Body of pancreas (tissue), 4 donors: ENCODE data around the gene TMEM240.

Experiments
- CTCF ChIP-seq, 7 experiments: fragments of 450-650 bp in 4 of 7; fragments of 200-600 bp in 3 of 7; sonication (generic) in 3 of 7; IDR thresholded peaks; one replicate each; pipeline ENCODE4 v1.5.1; 2016 to 2019; ENCODE audit warnings: antibody characterized with exemption in 7 of 7
- POLR2A ChIP-seq, 3 donors: fragments of 450-650 bp; IDR thresholded peaks; one replicate each; pipeline ENCODE4 v1.6.1; 2016; ENCODE audit warnings: antibody characterized with exemption in 3 of 3, mild to moderate bottlenecking in 2 of 3

GRCh38 chr1:1528301-1529267, 11.8 kb downstream of the TMEM240 start:
- TF ChIP-seq CTCF (IDR thresholded peaks at IDR 0.05) (no peak), POLR2A (IDR thresholded peaks at IDR 0.05) (no peak)
